DOHH2 (cell line): ENCODE data around the gene LSM5.

Experiments
- H3F3A ChIP-seq: fragments of 200-600 bp; sonication (generic), shearing (Covaris generic); 2 replicates; pipeline ENCODE4 v1.6.0; 2016; ENCODE audit warnings: antibody characterized with exemption, mild to moderate bottlenecking; ENCODE audit not compliant: control insufficient read depth, insufficient read depth
- H3K27ac ChIP-seq: fragments of 200-600 bp; sonication (generic); 2 replicates; pipeline ENCODE4 v1.5.1; 2014; ENCODE audit warnings: low read depth, mild to moderate bottlenecking, low read length, moderate library complexity
- H3K27me3 ChIP-seq: fragments of 200-600 bp; sonication (generic); 2 replicates; pipeline ENCODE4 v1.6.1; 2014; ENCODE audit warnings: mild to moderate bottlenecking, low read length, mixed read lengths; ENCODE audit not compliant: control insufficient read depth
- H3K36me3 ChIP-seq: fragments of 200-600 bp; sonication (generic); 2 replicates; pipeline ENCODE4 v1.6.1; 2014; ENCODE audit warnings: mild to moderate bottlenecking, low read length, moderate library complexity, mixed read lengths; ENCODE audit not compliant: control insufficient read depth
- H3K4me1 ChIP-seq: fragments of 200-600 bp; sonication (generic); 2 replicates; pipeline ENCODE4 v1.6.1; 2014; ENCODE audit warnings: mild to moderate bottlenecking, low read length, mixed read lengths; ENCODE audit not compliant: control insufficient read depth
- H3K4me2 ChIP-seq: fragments of 200-600 bp; sonication (generic); 2 replicates; pipeline ENCODE4 v1.6.0; 2014; ENCODE audit warnings: mild to moderate bottlenecking, low read length, moderate library complexity
- H3K4me3 ChIP-seq: fragments of 200-600 bp; sonication (generic); 2 replicates; pipeline ENCODE4 v1.5.1; 2014; ENCODE audit warnings: mild to moderate bottlenecking, low read length, mixed read lengths
- H3K79me2 ChIP-seq: fragments of 200-600 bp; sonication (generic); 2 replicates; pipeline ENCODE4 v1.6.1; 2014; ENCODE audit warnings: mild to moderate bottlenecking, low read length, mixed read lengths; ENCODE audit not compliant: control insufficient read depth
- H3K9me2 ChIP-seq: fragments of 200-600 bp; sonication (generic); replicated peaks from 2 replicates; pipeline ENCODE4 v1.6.1; 2014; ENCODE audit warnings: mild to moderate bottlenecking, low read length, mixed read lengths; ENCODE audit not compliant: control insufficient read depth
- H3K9me3 ChIP-seq: fragments of 200-600 bp; sonication (generic); 2 replicates; pipeline ENCODE4 v1.6.1; 2014; ENCODE audit warnings: antibody characterized with exemption, low read length, mixed read lengths; ENCODE audit not compliant: control insufficient read depth, insufficient read depth
- H4K20me1 ChIP-seq: fragments of 200-600 bp; sonication (generic); 2 replicates; pipeline ENCODE4 v1.6.0; 2014; ENCODE audit warnings: low read depth, mild to moderate bottlenecking, antibody characterized with exemption, low read length, moderate library complexity; ENCODE audit not compliant: control insufficient read depth, insufficient read depth
- EZH2phosphoT487 ChIP-seq: fragments of 200-600 bp; sonication (generic); IDR thresholded peaks from 2 replicates; pipeline ENCODE4 v1.6.1; 2017; ENCODE audit warnings: borderline replicate concordance, mild to moderate bottlenecking, antibody characterized with exemption, low read length, moderate library complexity, mixed read lengths
- TF ChIP-seq, protein P1 (sequence below): fragments of 200-600 bp; sonication (generic); IDR thresholded peaks from one replicate; pipeline ENCODE4 v1.5.1; 2014; ENCODE audit warnings: antibody characterized with exemption, mild to moderate bottlenecking, low read depth, low read length; ENCODE audit not compliant: poor library complexity, severe bottlenecking

Gene LSM5

DNA sequence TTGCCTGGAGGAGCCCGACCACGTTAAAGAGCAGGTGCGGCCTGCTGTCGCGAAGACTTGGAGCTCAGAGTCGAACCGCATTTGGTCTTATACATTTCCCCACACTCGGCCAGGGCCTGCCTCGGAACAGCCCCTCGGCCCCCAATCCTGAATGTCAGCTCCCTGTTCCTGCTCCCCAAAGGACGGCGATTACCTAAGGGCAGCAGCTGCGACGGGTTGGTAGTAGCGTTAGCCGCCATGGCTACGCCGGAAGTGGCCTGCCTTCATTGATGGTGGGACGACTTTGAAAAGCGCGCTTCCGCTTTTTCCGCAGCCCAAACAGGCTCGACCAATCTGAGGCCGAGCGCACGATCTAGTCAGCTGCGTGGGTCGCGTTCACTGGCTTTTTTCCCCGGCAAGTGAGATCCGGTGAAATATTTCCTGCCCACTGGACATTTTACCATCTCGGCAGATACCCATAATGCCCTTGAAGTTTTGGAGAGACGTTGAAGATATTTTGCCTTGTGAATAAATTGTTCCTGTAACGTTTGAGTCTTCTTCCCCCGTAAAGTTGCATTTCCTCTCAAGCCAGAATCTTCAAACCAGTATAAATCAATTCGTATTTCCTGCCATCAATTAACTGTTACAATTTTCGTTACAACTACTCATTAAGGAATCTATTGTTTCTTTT is at the start of gene LSM5:
TSS of gene LSM5 (minus strand) at position 254 of the 670 bp plus-strand sequence. CDS start at position 239, 15 bp downstream.
- peak within 1 kb of the TSS; percentile 87 for H3K4me2 ChIP-seq
- peaks cover 17% of the 10 kb centered on the region for H3F3A ChIP-seq
- H3K9me2 ChIP-seq = no peaks in the 10 kb centered on the region
- peak within 1 kb of the TSS; percentile 70 for H3K27ac ChIP-seq
- peaks cover 49% of the 10 kb centered on the region for H3K36me3 ChIP-seq
- no peaks in the 10 kb centered on the region for H3K27me3 ChIP-seq
- H3K9me3 ChIP-seq = no peaks in the 10 kb centered on the region
- H3K79me2 ChIP-seq = peaks cover 35% of the 10 kb centered on the region
- peaks cover 31% of the 10 kb centered on the region for H3K4me1 ChIP-seq
- no peak for TF ChIP-seq EZH2phosphoT487
- TF ChIP-seq, protein P1, sequence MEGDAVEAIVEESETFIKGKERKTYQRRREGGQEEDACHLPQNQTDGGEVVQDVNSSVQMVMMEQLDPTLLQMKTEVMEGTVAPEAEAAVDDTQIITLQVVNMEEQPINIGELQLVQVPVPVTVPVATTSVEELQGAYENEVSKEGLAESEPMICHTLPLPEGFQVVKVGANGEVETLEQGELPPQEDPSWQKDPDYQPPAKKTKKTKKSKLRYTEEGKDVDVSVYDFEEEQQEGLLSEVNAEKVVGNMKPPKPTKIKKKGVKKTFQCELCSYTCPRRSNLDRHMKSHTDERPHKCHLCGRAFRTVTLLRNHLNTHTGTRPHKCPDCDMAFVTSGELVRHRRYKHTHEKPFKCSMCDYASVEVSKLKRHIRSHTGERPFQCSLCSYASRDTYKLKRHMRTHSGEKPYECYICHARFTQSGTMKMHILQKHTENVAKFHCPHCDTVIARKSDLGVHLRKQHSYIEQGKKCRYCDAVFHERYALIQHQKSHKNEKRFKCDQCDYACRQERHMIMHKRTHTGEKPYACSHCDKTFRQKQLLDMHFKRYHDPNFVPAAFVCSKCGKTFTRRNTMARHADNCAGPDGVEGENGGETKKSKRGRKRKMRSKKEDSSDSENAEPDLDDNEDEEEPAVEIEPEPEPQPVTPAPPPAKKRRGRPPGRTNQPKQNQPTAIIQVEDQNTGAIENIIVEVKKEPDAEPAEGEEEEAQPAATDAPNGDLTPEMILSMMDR = no peak
- H3K4me3 ChIP-seq = peak within 1 kb of the TSS; percentile 93
- H4K20me1 ChIP-seq = no peaks in the 10 kb centered on the region

DNA sequence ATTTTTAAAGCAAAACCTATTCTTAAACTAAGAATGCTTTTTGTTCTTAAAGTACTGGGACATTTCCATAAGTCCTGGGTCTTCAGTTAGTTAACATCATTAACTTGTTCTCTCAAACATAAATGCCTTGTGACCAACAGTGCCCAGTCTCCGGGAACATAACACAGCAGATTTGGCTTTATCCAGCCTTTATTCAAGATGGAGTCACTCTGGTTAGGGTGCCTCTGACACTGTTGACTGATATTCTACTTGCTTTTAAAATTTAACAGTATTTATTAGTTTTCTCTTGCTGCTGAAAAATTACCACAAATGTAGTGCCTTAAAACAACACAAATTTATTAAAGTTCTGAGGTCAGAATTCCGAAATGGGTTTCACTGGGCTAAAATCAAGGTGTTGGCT is 49.2 kb upstream of the LSM5 start:
- TF ChIP-seq EZH2phosphoT487 = no peak
- TF ChIP-seq, protein P1 = no peak
- peaks cover 5% of the 10 kb centered on the region; the same call in 1 of the 2 replicates for H4K20me1 ChIP-seq
- no peaks in the 10 kb centered on the region for H3F3A ChIP-seq
- peaks cover 20% of the 10 kb centered on the region for H3K36me3 ChIP-seq
- H3K9me2 ChIP-seq = no peaks in the 10 kb centered on the region
- H3K4me1 ChIP-seq = no peaks in the 10 kb centered on the region
- no peak overlapping the region for H3K27ac ChIP-seq
- H3K27me3 ChIP-seq = no peaks in the 10 kb centered on the region
- H3K4me3 ChIP-seq = no peak overlapping the region
- no peaks in the 10 kb centered on the region for H3K9me3 ChIP-seq
- H3K79me2 ChIP-seq = peaks cover 39% of the 10 kb centered on the region
- H3K4me2 ChIP-seq = no peak overlapping the region

DNA sequence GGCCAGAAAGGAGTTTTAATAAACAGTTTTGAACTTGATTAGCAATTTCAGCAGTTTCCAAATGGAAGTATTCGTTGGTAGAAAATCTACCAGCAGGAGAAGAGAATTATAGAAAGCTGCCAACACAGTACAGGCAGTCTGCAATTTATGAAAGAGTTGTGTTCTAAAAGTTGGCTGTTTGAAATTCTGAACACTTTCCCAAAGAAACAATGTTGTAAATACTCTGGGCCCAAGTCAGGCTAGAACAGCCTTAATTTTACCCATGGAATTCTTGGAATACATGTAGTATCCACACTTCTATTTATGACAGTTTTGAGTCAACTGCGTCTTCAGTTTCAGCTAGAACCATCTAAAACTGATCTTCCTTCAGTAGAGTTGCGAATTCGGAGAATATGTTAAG is 47.6 kb upstream of the LSM5 start:
- H3K27me3 ChIP-seq = no peaks in the 10 kb centered on the region
- H3K4me1 ChIP-seq = no peaks in the 10 kb centered on the region
- H4K20me1 ChIP-seq = peaks cover 5% of the 10 kb centered on the region; the same call in 1 of the 2 replicates
- no peaks in the 10 kb centered on the region for H3K9me2 ChIP-seq
- peaks cover 43% of the 10 kb centered on the region for H3K79me2 ChIP-seq
- no peak for TF ChIP-seq EZH2phosphoT487
- TF ChIP-seq, protein P1 = no peak
- peaks cover 5% of the 10 kb centered on the region for H3K36me3 ChIP-seq
- H3K4me3 ChIP-seq = no peak overlapping the region
- no peaks in the 10 kb centered on the region for H3K9me3 ChIP-seq
- no peak overlapping the region for H3K4me2 ChIP-seq
- no peak overlapping the region for H3K27ac ChIP-seq
- no peaks in the 10 kb centered on the region for H3F3A ChIP-seq
